ENCODE measurements around the gene PDP2. TPM values are rescaled to one million over a fixed set of nuclear protein-coding genes. Genes with fewer than 3 reads are reported as not detected.

PDP2 gene
- total and polyA plus RNA-seq, 10 of the 15 experiments (the other 5 are each of a cell fraction or from before 2014, with no cell fraction given): 1.9 to 31.1 (median 6.2) TPM

GRCh38 chr16:66874079-66874775 lies 6.1 kb upstream of the PDP2 start:
- Histone ChIP-seq H4K20me1 (ENCODE audit: control insufficient read depth, insufficient read depth) (no peaks in the 10 kb centered on the region), H3K9me3 (replicated peaks; ENCODE audit: control insufficient read depth, insufficient read depth, low read length) (no peaks in the 10 kb centered on the region), H3K4me3 (no peak overlapping the region), H3K27ac (ENCODE audit: control insufficient read depth, insufficient read depth) (peak overlapping the region; percentile 39; the same call in 1 of the 2 replicates), H3K36me3 (ENCODE audit: control insufficient read depth in 2 of 2, insufficient read depth in 2 of 2, low read length in 1 of 2) (no peaks in the 10 kb centered on the region), H3K4me1 (ENCODE audit: control insufficient read depth, insufficient read depth, low read length) (peaks cover 27% of the 10 kb centered on the region), H3K79me2 (ENCODE audit: control insufficient read depth, insufficient read depth, low read length) (no peaks in the 10 kb centered on the region), H3K9ac (ENCODE audit: control insufficient read depth, insufficient read depth, low read length) (no peak overlapping the region), H2AFZ (ENCODE audit: control insufficient read depth, low read depth, low read length) (no peak overlapping the region), H3K27me3 (replicated peaks in 1 of 2; ENCODE audit: control insufficient read depth in 2 of 2, insufficient read depth in 2 of 2, low read length in 1 of 2) (no peaks in the 10 kb centered on the region), H3K4me2 (ENCODE audit: control insufficient read depth, insufficient read depth) (no peak overlapping the region)
- BruUV-seq (replicated peaks): no TSS peak
- peak; percentile 24 for ATAC-seq
- in situ Hi-C loops (cut with MboI): no loop called here
- peak; percentile 73 for FAIRE-seq
- SMC1A ChIA-PET (ENCODE audit: uncharacterized antibody, unreplicated experiment): interaction anchor here (0.9 to 1.1 kb wide), 2 partner anchors 16 to 44 kb away, joined by 4 read pairs; partner anchors contain the start of gene NAE1
- intact Hi-C loops (cut with micrococcal nuclease; ENCODE audit: unreplicated experiment): no loop called here
- RAD21 ChIA-PET (ENCODE audit: unreplicated experiment): interaction anchor here (0.6 to 2.0 kb wide), 5 partner anchors 8 to 144 kb away, joined by 3 to 7 read pairs (median 4); partner anchors contain the start of gene NAE1
- POLR2A ChIA-PET: interaction anchor here (0.5 to 0.6 kb wide), 3 partner anchors 148 to 754 kb away, joined by 3 to 5 read pairs (median 4); no protein-coding TSS in a partner anchor
- CTCF ChIA-PET: interaction anchor here (0.6 to 2.1 kb wide), 9 partner anchors 8 to 267 kb away, joined by 3 to 13 read pairs (median 3); partner anchors contain the start of genes DYNC1LI2 and NAE1
- WGBS (ENCODE audit: insufficient coverage, insufficient replicate concordance, low lambda C conversion rate, missing lambda C conversion rate): 0% methylated on average over 1 of the region's 1 CpG
- 0 out of 2 replicates have a peak, but pooled peaks have one; percentile 10 for TF ChIP-seq RUNX3 (IDR thresholded peaks at IDR 0.05; ENCODE audit: low read length)
- no peak for TF ChIP-seq HSF1 (IDR thresholded peaks at IDR 0.05; ENCODE audit: low read depth, low read length)
- no peak for DNase-seq (ENCODE audit: low read depth, low spot score)

- H2AFZ ChIP-seq (ENCODE audit: control insufficient read depth, low read depth, low read length): peak overlapping the region; percentile 58
- ChIA-PET CTCF (interaction anchor here (0.9 to 1.5 kb wide), 2 partner anchors 10 to 47 kb away, joined by 4 to 5 read pairs; partner anchors contain the start of gene NAE1), POLR2A (no interaction called here), RAD21 (ENCODE audit: unreplicated experiment) (no interaction called here), SMC1A (ENCODE audit: uncharacterized antibody, unreplicated experiment) (no interaction called here)
- peaks cover 27% of the 10 kb centered on the region for H3K4me1 ChIP-seq (ENCODE audit: control insufficient read depth, insufficient read depth, low read length)
- H3K4me2 ChIP-seq (ENCODE audit: control insufficient read depth, insufficient read depth): peak overlapping the region; percentile 7; the same call in 1 of the 2 replicates
- intact Hi-C loops (cut with micrococcal nuclease; ENCODE audit: unreplicated experiment): no loop called here
- H3K27ac ChIP-seq (ENCODE audit: control insufficient read depth, insufficient read depth): no peak overlapping the region
- FAIRE-seq: no peak
- no peak for DNase-seq (ENCODE audit: low read depth, low spot score)
- H3K9ac ChIP-seq (ENCODE audit: control insufficient read depth, insufficient read depth, low read length): no peak overlapping the region
- H4K20me1 ChIP-seq (ENCODE audit: control insufficient read depth, insufficient read depth): no peaks in the 10 kb centered on the region
- 21% methylated on average over 5 of the region's 5 CpGs for WGBS (ENCODE audit: insufficient coverage, insufficient replicate concordance, low lambda C conversion rate, missing lambda C conversion rate)
- H3K9me3 ChIP-seq (replicated peaks; ENCODE audit: control insufficient read depth, insufficient read depth, low read length): no peaks in the 10 kb centered on the region
- peaks cover 11% of the 10 kb centered on the region for H3K79me2 ChIP-seq (ENCODE audit: control insufficient read depth, insufficient read depth, low read length)
- H3K4me3 ChIP-seq: no peak overlapping the region
- H3K36me3 ChIP-seq (ENCODE audit: control insufficient read depth in 2 of 2, insufficient read depth in 2 of 2, low read length in 1 of 2): no peaks in the 10 kb centered on the region
- H3K27me3 ChIP-seq (replicated peaks in 1 of 2; ENCODE audit: control insufficient read depth in 2 of 2, insufficient read depth in 2 of 2, low read length in 1 of 2): no peaks in the 10 kb centered on the region
- ATAC-seq: peak; percentile 12
- BruUV-seq (replicated peaks): no TSS peak
- in situ Hi-C loops (cut with MboI): no loop called here
- TF ChIP-seq SIX5 (IDR thresholded peaks at IDR 0.05; ENCODE audit: low read depth, low read length, severe bottlenecking): no peak
- TF ChIP-seq HDGF (IDR thresholded peaks at IDR 0.05): no peak
- TF ChIP-seq MLLT1 (IDR thresholded peaks at IDR 0.05): no peak
- no peak for TF ChIP-seq E4F1 (IDR thresholded peaks at IDR 0.05; ENCODE audit: borderline replicate concordance, partially characterized antibody)
- no peak for TF ChIP-seq CREB1 (IDR thresholded peaks at IDR 0.05; ENCODE audit: low read depth)
- TF ChIP-seq NR2C2 (IDR thresholded peaks at IDR 0.05; ENCODE audit: borderline replicate concordance, control insufficient read depth, insufficient read length, low read depth): no peak
- no peak for TF ChIP-seq POLR2AphosphoS5 (IDR thresholded peaks at IDR 0.05; ENCODE audit: low read length)
- TF ChIP-seq NFIC (IDR thresholded peaks at IDR 0.05; ENCODE audit: low read depth, low read length): peak; percentile 46; the same call in 1 of the 2 replicates
Measured at GRCh38 chr16:66878067-66878466, 2.2 kb upstream of the PDP2 start.

All from GM12878 (cell line).